ENCODE measurements around the gene NXPH3.

Gene NXPH3

DNA sequence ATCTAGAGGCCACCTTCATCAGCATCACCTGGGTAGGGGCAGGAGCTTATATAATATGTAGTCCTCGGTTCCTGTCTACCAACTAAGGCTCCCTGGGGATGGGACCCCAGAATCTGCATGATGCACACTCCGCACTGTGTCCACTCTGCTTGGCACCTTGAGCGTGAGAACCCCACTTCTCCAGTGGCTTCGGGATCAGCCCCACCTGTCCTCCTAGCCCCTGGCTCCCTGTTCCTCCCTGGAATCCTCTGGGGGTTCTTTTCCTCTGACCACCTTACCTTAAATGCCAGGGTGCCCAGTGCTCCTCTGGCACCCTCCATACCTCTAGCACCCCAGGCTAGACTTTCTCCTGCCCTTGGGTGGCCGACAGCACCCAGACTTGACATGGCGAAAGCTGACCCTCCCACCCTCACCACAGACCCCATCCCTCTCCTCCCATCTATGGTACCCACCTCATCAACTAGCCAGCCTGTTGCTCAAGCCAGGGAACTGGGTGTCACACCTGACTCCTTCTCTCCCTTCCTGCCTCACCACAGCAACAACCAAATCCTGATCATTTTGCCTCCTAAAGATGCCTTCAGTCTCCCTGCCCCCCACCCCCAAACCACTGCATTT is 2.8 kb upstream of the NXPH3 start:
- DNase-seq (ENCODE audit: low read depth) = no peak
- no peak overlapping the region for H3K4me3 ChIP-seq (ENCODE audit: low read length)
- TF ChIP-seq, protein P1, sequence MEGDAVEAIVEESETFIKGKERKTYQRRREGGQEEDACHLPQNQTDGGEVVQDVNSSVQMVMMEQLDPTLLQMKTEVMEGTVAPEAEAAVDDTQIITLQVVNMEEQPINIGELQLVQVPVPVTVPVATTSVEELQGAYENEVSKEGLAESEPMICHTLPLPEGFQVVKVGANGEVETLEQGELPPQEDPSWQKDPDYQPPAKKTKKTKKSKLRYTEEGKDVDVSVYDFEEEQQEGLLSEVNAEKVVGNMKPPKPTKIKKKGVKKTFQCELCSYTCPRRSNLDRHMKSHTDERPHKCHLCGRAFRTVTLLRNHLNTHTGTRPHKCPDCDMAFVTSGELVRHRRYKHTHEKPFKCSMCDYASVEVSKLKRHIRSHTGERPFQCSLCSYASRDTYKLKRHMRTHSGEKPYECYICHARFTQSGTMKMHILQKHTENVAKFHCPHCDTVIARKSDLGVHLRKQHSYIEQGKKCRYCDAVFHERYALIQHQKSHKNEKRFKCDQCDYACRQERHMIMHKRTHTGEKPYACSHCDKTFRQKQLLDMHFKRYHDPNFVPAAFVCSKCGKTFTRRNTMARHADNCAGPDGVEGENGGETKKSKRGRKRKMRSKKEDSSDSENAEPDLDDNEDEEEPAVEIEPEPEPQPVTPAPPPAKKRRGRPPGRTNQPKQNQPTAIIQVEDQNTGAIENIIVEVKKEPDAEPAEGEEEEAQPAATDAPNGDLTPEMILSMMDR (conservative IDR thresholded peaks at IDR 0.05; ENCODE audit: low read length) = no peak

DNA sequence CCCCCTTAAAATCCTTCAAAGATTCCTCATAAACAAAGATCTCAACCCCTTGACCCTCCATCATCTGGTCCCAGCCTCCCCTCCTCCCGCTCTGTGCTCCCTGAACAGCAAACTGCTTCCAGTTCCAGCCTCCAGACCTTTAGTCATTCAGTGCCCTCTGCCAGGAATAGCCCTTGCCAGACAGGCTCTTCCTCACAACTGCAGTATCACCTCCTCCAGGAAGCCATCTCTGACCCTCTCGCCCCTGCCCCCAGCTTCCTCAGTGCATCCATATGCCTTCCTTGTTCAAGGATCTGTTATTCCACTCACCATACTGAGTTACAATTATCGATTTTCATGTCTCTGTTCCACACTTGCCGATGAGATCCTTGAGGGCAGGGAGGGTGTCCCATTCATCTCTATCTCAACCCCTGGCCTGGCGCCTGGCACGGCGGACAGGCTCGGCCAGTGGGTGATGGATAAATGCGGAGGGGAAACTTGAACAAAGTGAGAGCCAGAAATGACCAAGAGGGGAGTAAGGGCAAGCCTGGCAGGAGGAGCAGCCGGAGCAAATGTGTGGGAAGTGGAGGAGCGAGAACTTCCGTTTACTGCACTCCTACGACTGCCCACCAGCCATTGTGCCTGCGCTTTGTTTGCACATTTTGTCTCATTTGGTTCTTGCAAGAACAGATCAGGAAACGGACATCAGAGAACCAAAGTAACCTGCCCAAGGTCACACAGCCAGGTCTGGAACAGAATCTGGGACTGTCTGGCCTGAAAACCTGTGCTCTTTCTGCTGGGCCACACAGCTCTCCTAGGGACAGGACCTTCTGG is 2.0 kb upstream of the NXPH3 start:
- no peak for DNase-seq (ENCODE audit: low read depth)
- TF ChIP-seq, protein P1 (conservative IDR thresholded peaks at IDR 0.05; ENCODE audit: low read length) = no peak
- no peak overlapping the region for H3K4me3 ChIP-seq (ENCODE audit: low read length)

DNA sequence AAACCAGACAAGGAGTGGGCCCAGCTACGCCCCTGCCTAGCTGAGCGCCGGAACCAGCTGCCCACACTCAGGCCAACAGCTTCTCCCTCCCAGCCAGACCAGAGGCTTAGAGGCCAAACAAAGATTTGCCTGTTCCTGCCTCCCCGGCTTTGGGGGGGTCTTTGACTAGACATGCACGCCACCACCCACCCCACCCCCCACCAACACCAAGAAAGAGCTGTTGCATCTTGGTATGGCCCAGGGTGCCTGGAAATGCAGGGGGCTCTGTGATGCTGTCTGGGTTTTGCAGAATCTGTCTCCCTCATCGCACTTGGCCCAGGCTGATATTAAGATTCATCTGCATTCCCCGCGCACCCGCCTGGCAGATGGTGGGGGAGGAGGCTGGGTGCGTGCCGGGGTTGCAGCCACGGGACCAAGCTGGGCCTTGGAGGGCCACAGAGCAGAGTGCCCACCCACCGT is 1.3 kb upstream of the NXPH3 start:
- TF ChIP-seq, protein P1 (conservative IDR thresholded peaks at IDR 0.05; ENCODE audit: low read length) = no peak
- no peak for DNase-seq (ENCODE audit: low read depth)
- no peak overlapping the region for H3K4me3 ChIP-seq (ENCODE audit: low read length)

DNA sequence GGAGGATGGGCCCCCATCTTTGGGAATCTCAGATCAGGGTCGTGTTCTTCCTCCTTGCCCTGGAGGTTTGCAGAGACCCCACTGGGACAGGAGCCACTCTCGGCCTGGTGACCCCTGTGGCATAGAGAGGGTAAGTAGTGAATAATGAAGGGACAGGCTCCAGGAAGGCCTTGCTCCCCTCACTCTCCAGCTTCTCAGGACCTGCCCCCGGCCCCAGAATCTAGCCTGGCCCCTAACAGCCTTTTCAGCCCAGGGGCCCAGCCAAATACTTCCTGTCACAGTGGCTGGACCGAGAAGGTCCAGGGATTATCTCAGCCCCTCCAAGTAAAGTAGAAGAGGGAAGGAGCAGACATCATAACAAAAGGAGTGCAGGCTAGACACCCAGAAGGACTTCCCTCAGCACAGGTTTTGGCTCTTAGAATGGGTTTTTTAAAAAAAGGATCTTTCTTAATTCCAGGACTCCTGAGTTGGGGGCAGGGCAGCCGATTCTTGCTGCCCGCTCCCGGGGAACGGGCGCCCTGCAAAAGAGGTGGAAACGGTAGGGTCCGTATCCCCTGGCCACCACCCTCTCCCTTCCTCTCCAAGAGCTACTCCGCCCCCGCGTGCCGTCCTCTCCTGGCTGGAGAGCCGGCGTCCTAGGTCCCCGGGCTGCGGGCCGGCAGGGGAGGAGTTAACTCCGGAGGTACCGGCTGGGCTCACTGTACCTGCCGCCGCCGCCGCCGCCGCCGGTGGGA is 559 bp upstream of the NXPH3 start:
- no peak for DNase-seq (ENCODE audit: low read depth)
- TF ChIP-seq, protein P1 (conservative IDR thresholded peaks at IDR 0.05; ENCODE audit: low read length) = no peak
- H3K4me3 ChIP-seq (ENCODE audit: low read length) = peak overlapping the region; percentile 15; the same call in 1 of the 2 replicates

DNA sequence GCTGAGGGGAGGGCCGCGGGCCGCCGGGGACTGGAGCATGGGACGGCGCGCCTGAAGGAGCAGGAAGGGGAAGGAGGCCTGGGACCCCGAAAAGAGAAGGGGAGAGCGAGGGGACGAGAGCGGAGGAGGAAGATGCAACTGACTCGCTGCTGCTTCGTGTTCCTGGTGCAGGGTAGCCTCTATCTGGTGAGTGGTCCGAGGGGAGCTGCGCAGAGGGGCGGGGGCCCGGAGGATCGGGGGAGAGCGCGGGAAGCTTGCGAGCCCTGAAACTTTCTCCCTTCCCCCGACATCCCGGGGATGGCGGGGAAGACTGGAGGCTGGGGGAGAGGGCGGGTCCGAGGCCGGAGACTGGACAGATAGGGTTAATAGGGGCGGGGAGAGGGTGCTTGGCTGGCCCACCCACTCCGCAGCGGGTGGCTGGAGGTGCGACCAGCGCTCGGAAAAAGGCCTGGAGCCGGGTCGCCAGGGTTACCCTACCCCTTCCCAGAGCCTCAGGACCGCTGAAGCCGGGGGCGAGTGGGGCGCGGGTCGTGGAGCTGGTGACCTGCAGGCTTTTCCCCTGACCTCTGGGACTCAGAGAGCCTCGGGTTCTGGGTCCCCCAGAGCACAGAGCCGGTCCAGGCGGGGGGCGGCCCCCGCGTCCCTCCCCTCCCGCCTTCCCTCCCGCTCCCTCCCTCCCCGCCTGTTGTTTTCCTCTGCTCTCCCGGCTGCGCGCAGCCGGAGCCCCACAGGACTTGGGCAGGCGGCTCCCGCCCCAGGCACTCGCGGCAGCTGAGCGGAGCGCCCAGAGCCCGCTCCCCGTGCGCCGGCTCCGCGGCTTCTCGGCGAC is 631 bp downstream of the NXPH3 start:
- TF ChIP-seq, protein P1 (conservative IDR thresholded peaks at IDR 0.05; ENCODE audit: low read length) = no peak
- H3K4me3 ChIP-seq (ENCODE audit: low read length) = peak overlapping the region; percentile 69
- peak; percentile 40 for DNase-seq (ENCODE audit: low read depth)

DNA sequence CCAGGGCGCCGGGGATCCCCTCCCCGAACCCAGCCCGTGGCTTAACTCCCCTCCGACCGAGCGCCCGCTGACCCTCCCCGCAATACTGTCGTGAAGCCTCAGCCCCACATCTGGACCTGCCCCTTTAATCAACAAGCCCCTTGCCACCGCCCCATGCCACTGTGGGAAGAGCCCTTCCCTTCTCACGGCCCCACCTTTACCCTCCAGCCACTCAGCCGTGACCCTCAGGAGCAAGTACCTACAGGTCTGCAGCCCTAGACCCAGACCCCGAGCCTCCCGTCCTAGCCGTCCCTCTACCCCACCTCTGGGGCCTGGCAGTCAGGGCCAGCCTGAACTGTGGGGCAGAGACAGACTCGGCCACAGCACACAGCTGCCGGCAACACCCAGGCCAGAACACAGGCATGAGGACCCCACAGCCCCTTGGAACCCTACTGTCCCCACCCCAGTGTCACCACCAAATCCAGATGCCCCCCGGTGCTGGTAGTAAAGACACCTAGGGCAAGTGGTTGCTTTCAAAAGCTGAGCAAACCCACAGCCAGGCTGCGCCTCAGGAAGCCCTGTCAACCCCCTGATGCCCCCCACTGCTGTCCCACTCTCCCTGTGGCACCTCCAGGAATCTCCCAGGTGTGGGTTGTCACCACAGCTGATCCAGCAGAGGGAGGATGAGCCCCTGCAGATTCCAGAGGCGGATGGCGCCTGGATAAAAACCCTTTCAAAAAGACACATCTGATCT is 1.4 kb downstream of the NXPH3 start:
- TF ChIP-seq, protein P1 (conservative IDR thresholded peaks at IDR 0.05; ENCODE audit: low read length) = no peak
- peak overlapping the region; percentile 69 for H3K4me3 ChIP-seq (ENCODE audit: low read length)
- DNase-seq (ENCODE audit: low read depth) = no peak

Measured in AG10803 (cell line).